Measurements from ENCODE around the gene NFASC.

The NFASC gene

DNA sequence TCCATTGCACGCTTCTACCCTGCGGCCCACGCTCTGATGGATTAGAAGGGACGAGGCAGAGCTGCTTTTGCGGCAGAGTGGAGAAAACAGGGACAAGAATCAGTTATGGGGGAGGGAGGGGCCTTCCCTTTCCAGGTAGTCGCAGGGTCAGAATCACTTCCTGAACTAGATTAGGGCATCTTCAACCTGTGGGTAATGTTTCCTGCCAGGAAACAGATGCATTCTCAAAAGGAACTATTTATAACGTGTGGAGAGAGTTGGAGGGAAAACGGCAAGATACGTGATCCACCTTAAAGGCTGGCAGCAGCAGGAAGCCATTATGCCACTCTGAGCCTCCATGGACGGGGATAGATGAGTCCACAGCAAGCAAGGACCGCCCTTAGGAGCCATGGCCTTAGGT lies 112.5 kb downstream of the NFASC start:
- DNase-seq (ENCODE audit: low spot score) = no peak

DNA sequence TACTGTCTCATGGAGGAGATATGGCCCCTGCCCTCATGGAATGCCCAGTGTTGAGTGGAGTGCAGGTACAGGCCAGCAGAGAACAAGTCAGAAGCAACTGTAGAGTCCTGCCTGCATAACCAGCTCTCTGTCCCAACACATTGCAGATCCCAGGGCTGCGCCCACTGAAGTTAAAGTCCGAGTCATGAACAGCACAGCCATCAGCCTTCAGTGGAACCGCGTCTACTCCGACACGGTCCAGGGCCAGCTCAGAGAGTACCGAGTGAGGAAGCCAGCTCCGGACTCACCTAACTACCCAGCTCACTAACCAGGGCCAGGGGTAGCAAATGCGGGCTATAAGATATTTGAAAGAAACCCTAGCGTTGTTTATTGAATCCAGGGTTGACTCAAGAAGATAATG lies 113.2 kb downstream of the NFASC start:
- DNase-seq (ENCODE audit: low spot score) = no peak

DNA sequence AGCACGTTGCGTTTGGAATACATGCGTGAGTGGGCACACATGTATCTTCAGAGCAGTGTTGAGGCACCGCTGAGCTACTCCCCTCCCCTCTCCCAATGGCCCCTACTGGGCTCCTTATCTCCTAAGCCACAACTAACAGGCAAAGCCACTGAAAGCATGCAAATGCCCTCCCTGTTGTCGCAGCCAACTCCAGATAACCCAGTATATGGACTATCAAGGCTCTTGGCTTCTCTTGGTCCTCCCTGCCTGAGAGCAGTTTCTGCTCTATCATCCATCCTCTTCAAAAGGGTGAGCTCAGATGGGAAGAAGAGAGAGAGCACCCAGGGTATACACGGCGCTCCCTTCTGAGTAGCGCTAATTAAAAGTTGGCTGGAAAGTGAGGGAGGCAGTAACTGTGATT lies 113.8 kb downstream of the NFASC start:
- DNase-seq (ENCODE audit: low spot score) = no peak

DNA sequence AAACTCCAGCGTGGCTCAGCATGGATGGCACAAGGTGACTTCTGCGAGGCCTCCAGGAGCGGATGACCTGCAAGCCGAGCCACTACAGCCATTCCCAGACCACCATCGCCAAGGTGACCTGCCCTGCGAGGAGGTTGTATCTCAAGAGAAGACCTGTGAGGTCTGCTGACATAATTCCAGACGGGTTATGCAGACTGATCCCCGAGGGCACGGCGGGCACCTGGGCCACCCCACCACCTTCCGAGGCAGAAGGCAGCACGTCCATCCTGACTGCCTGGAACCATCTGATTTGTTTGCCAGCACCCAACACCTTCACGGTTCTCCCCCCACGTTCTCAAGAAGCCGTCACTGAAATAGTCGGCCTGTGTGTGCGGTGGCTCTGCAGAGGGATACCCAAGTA lies 115.5 kb downstream of the NFASC start:
- DNase-seq (ENCODE audit: low spot score) = no peak

DNA sequence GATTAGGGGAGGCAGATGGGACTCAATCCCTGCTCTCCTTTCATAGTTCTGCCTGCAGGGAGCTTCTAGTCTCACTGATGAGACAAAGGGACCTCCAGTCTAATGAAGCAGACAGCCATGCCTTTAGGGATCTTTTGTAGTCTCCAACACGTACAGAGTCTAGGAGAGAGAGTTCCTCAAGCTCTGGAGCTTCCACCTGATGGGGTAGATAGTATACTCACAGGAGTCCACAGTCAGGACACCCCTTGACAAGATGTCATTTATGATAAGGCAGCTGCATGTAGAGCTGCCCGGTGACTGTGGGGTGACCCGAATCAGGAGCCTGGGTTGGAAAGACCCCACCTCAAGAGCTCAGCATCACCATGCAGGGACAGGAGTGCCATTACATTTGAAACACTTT lies 117.0 kb downstream of the NFASC start:
- no peak for DNase-seq (ENCODE audit: low spot score)

DNA sequence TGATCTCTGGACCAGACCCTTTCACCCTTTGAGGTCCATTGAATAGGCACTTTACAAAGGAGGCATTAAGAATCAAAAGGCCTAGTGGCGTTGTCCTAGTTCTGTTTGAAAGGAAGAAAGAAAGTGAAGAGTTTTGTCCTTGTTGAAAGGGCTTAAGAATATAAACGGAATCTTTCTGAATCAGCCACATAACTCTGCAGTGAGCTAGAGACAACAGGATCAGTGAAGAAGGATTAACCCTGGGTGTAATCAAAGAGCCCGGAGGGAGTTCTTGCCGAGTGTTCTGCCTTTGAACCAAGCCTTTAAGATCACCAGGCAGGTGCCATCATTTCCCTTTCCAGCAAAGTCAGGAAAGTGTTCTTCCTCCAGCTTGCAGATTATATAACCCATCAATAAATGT lies 117.5 kb downstream of the NFASC start:
- DNase-seq (ENCODE audit: low spot score) = no peak

DNA sequence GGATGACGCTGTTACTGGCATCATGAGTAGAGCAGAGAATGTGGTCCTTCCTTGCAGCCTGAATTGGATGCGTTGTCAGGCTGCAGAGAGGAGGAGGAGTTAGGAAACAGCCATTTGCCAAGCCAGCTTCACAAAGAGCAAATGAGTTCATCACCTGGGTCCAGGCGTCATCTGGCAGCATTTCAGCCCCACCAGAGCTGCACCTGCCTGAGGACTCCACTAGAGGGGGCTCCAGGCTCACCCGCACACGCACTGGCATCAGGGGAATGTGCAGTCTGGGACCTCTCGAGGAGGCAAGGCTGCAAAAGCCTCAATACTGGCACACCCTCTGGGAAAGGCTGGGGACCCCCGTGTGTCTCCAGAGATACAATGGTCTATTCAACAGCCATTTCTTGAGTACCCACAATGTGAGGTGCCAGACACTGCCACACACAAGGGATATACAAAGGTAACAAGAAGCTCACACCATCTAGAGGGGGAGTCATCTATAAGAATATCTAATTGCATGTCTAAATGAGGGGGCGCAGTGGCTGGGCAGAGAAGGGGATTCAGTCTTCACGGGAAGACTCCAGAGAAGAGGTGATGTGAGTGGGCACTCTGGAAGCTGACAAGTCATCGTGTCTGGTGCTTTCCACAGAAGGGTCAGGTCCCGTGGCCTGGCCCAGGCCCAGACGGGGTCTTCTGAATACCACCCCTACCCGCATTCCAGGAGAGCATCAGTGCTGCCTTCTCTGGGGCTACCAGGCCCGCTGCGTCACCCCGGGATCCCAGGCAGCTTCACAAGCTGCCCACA lies 118.8 kb downstream of the NFASC start:
- peak; percentile 52 for DNase-seq (ENCODE audit: low spot score)

DNA sequence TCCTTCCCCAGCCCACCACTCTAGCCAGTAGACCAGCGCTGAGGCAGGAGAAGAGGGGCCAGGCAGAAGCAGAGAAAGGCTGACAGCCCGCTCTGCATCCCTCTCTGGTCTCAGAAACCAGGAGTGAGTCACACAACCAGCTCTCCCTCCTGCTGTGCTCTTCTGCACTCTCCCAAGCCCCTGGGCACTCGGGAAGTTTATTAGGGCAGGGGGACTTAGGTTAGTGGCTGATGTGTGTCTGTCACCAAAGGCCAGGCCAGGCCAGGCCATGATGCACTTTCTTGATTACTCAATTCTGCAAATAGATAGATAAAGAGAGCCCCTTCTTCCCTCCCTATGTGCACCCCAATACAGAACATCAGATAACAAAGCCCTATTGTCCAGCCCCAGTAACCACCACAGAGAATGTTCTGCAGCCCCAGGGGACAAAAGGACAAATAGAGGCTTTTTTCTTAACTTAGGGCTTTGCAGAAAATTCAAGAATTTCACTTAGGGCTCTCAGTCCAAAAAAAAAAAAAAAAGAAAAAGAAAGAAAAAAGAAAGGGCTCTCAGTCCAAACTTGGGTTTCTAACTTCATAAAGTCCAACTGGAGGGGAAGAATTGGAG lies 119.5 kb downstream of the NFASC start:
- DNase-seq (ENCODE audit: low spot score) = no peak

DNA sequence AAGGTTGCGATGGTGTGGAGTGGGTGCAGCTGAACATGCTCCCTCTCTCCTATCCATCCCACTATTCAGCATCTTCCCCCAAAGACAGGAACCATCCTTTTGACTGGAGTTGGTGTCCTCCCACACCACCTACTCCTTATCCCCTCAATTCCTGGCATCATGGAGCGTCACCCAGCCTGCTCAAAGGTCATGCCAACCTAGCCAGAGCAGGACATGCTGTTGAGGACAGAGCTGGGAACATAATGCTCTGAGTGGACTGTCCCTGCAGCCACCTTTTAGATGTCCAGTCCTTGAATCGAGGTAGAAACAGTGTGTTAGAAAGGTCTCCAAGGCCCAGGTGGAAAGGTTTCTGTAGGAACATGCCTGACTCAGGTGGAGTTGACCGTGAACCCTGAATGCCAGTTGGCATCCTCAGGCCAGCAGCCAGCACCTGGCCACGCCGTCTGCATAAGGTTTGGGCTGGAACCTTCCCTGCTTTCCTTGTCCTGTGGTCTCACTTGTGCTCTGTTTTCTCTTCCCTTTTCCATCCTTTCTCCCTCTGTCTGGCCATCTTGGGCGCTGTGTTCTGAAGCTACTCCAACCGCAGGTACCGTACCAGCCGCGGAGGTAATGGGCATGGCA lies 120.2 kb downstream of the NFASC start:
- DNase-seq (ENCODE audit: low spot score) = no peak

DNA sequence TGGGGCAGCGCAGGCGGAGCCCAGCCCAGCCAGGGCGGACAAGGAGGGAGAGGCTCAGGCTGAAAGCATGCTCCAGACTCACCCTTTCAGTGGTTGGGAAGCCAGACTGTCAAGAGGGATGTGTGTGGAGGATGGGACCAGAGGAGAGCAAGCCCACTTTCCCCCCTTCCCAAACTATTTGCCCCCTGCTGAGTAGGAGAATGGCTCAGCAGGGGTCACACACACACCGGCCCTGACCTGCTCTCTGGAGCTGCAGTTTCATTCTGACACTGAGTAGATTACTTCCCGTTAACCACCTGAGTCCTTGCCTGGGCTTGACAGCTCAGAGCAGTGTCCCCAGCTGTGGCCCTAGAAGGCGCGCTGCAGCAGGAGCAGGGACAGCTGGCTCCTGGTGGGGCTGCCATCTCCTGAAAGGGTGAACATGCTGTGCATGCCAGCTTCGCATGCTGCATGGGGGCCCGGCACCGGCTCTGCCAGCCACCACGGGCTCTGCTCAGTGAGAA lies 120.7 kb downstream of the NFASC start:
- no peak for DNase-seq (ENCODE audit: low spot score)

DNA sequence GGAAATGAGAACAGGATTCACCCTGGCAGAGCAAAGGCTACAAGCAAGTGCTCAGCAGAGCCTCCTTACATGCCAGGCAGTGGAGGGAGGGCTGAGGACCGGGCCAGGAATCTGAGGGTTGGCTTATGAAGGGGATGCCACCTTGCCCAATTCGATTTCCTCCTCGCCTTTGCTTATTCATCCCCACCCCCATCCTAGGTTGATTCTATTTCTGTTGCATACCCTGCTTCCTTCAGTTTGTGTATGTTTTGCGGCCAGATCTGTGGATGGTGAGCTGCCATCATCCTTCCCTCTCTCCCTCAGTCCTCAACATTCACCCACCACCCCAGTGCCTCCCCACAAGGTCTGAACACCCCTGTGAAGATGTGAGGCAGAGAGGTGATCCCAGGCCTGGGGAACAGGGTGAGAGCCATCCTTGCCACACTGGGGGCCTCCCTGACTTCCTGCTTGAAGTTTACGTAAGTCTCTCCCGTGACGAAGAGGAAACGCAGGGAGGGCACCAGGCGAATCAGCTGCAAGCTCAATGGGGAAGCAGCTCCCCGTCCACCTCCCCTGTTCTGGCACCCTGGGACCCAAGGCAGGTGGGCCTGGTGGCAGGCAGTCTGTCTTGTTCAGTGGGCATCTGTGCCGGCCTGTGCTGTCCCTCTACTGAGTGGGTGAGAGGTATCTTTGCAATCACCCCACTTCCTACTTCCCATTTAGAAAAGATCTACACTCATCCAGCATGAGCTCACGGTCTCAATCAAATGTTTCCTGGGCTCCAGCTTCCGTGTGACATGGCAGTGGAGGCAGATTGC lies 121.7 kb downstream of the NFASC start:
- DNase-seq (ENCODE audit: low spot score) = no peak

DNA sequence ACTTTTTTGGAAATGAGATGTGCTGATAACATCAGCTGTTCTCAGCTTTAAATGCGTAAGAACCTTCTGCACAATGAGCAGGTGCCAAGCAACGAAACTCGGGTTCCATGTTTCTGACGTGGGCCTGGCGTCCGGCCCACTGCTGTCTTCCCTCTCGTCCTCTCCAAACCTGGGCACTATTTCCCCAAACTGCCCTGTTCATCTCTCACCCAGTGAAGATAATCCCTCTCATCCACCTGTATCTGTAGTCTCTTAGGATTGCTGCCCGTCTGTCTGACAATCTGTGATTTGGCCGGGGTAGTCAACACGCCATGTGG lies 122.3 kb downstream of the NFASC start:
- DNase-seq (ENCODE audit: low spot score) = no peak

DNA sequence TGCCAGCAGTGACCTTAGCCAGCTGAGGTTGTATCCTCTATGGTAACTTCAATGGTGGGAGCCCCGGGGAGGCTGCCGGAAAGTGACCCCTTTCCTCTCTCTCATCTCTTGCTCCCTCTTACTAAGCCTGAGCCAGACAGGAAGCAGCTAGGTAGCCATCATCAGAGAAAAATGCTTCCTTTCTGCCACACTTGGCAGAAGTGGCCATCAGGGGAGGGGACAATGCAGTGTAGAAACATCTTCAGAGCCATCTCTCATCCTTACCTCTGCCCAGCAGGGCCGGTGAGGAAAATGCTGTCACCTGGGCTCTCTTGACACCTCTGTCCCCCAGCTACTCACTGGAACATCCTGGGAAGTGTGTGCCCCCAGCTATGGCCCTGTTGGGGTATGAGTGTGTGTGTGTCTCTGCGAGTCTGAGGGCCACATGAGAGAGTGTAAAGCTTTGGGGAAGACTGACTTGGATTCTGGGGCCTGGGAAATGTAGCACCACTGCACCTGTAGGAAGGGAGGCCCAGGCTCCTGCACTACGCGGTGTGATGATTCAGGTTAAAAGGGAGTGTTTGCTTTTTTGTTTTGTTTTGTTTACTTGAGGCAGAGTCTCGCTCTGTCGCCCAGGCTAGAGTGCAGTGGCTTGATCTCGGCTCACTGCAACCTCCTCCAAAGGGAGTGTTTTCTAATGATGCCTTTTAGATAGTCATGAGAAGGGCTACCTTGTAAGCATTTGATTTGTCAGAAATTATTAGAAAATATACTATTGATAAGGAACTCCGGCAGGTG lies 123.6 kb downstream of the NFASC start:
- no peak for DNase-seq (ENCODE audit: low spot score)

DNA sequence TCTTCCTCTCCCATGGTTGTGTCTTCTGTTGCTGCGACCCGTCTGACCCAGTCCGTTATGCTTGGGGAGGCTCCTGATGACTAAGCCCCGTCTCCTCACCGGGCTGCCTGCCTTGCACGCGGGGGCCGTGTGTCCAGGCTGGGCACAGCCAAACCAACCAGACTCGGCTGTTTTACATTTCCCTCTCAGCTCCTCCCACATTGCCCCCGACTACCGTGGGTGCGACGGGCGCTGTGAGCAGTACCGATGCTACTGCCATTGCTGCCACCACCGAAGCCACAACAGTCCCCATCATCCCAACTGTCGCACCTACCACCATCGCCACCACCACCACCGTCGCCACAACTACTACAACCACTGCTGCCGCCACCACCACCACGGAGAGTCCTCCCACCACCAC lies 126.3 kb downstream of the NFASC start:
- no peak for DNase-seq (ENCODE audit: low spot score)

DNA sequence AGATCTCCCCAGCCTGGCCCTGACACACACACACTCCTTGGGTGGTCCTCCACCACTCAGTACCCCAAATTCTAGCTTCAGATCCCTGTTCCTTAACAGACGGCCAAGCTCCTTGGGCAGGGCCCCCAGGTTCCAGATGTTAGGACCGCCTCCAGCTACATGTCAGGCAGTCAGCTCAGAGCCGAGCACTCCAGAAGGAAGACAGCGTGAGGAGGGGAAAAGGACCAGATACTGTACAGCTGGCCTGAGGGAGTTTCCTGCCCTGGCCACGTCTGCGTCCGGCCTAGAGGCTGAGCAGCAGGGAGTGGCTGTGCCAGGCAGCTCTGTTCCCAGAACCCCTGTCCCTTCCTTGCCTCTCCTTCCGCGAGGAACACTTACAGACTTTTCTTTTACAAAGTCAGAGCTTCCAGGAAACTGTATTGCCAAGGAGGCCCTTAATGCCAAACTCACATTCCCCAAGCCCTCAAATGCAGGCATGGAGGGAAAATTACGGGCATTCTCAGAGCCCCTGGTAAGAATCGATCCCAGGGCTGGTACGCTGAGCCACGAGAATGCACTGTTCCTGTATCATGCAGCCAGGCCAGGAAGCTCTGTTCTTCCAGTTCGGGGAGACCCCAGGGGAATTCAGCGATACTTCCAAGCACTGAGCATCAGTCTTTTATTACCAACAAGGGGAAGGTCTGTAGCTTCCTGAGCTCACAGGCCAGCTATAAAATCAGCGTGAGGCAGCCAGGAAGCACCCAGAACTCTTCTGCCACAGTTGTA lies 127.1 kb downstream of the NFASC start:
- DNase-seq (ENCODE audit: low spot score) = no peak

DNA sequence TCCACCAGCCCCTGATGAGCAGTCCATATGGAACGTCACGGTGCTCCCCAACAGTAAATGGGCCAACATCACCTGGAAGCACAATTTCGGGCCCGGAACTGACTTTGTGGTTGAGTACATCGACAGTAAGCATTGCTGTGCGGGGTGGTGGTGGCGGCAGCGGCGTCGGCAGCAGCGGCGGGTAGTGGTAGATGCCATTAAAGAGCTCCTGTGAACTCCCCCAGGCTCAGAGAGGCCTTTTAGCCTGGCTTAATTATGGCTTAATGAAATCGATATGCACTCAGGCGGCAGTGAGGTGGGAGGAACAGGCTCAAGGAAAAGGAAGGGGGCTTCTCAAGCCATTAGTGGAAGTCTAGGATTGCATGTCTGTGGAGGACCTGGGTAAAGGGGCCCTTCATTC lies 130.5 kb downstream of the NFASC start:
- DNase-seq (ENCODE audit: low spot score) = no peak

DNA sequence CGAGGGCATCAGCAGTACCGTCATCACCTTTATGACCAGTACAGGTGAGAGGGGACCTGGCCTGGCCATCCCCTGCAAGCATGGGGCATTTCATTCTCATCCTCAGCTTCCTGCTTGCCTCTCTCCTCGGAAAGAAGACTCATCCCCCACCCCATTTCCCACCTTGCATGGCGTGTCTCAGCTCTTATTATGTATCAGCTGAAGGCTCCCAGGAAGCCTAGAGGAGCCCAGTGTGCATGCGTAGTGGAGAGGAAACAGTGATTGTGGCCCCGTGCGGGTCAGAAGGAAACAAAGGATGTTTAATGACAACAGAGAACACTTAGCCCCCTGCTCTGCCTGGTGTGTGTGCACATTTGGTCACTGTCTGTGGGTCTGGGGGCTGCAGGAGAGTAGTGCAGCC lies 132.0 kb downstream of the NFASC start:
- DNase-seq (ENCODE audit: low spot score) = no peak

DNA sequence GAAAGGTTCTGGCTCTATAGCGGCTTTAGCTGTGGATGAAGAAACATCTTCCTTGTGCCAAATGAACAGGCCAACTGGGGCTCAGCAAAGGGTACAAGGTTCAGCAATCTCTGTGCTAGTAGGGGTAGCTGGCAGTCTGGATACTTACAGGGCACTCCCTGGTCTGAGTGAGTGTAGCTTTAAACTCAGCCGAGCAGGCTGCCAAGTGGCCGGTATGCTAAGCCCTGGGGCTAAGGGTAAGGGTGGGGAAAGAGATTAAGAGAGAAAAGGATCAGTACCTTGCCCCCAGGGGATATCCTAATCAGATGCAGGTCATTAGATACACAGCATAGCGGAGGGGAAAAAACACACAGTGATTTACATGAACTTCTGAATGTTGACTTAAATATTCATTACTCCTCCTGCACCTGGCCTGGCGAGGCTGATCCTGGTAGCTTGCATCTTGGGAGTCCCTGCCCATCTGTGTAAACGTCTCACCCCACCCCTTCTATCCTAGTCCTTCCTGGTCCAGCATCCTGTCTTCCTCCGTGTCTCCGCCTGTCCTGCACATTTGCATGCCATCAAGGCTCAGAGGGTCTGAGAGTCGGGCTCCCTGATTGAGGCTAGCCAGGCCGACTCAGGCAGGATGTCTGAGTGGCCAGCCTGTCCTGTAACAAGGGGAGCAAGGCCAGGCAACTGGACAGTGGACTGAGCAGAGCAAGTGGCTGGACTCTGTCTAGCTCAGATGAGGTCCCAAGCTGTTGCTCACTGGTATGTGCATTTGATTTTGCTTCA lies 132.9 kb downstream of the NFASC start:
- no peak for DNase-seq (ENCODE audit: low spot score)

DNA sequence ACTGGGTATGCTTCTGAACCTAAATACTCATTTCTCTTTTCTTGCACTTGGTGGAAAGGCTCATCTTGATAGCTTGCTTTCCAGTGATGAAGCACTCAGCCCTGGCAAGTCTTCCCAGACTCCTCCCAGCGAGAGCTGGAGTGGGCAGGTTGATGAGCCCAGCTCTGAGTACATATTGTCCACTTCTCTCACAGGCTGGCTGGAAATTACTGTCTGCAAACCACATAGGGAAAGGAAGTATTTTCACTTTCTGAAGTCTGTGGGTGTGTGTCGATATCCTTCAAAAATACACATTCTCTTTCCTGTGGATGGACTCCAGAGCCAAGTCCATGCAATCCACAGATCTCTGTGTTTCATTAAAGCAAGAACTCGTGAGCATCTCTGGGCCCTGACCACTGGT lies 133.7 kb downstream of the NFASC start:
- no peak for DNase-seq (ENCODE audit: low spot score)

DNA sequence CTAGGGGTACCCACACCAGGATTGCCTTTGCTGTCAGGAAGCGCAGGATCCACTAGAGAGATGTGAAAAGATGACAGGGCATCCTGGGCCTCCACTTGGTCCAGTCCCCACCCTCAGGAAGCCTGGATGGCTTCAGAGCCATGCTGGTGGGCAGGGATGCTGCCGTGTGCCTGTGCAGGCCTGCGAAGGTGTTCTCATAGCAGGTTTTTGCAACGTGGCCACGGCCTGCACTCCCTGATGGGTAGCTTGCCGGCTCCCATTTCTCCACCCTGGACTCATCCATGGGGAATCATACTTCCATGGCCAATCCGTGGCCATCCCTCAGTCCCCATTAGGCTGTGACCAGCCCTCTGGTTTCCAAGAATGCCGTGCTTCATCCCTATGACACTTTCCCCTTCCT lies 138.2 kb downstream of the NFASC start:
- DNase-seq (ENCODE audit: low spot score) = no peak
